GM19438 (cell line): ENCODE measurements around the gene FGF2.
"Not testable (repeated sequence)": the region's sequence is repeated elsewhere in the genome, so short reads cannot be mapped to it uniquely, and the experiment has no call there.

Experiments
- ATAC-seq: cut with Tn5 transposase; IDR thresholded peaks from one replicate; pipeline ENCODE4 v1.9.1; 2021; ENCODE audit warnings: low read depth; ENCODE audit not compliant: unreplicated experiment

Gene FGF2

DNA sequence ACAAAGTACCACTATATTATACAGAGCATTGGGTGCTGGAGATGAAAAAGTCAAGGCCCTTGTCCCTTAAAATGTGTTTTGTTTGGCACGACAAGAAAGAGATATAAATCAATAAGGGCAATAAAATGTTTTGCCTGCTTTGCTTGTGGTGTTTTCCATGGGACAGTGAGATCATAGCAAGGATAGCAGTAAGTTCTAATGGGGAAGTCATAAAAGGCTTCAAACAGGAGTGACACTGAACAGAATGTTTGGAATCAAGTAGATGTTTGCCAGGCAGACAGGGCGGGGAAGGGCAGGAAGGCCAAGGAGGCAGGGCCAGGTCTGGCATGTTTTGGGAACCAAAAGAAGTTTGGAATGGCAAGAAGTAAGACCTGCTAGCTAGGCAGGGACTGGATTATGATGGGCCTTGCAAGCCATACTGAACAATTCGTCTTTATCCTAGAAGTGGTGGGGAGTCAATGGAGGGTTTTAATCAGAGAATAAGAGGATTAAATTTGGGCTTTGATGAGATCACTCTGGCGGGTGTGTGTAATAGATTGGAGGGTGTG is 16.4 kb downstream of the FGF2 start:
- no peak for ATAC-seq

DNA sequence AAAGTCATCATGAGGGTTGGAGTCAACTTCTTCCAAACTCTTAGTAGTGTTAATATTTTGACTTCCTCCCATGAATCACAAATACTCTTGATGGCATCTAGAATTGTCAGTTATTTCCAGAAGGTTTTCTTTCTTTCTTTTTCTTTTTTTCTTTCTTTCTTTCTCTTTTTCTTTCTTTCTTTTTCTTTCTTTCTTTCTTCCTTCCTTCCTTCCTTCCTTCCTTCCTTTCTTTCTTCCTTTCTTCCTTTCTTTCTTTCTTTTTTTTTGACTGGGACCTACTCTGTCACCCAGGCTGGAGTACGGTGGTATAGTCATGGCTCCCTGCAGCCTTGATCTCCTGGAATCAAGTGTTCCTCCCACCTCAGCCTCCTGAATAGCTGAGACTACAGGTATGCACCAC is 17.8 kb downstream of the FGF2 start:
- ATAC-seq: not testable (repeated sequence)

DNA sequence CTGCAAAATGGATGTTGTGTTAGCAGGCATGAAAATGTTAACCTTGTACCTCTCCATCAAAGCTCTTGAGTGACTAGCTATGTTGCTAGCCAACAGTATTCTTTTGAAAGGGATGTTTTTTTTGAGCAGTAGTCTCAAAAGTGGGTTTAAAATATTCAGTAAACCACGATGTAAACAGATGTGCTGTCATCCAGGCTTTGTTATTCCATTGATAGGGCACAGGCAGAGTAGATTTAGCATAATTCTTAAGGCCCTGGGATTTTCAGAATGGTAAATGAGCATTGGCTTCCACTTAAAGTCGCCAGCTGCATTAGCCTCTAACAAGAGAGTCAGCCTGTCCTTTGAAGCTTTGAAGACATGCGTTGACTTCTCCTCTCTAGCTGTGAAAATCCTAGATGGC is 18.4 kb downstream of the FGF2 start:
- no peak for ATAC-seq

DNA sequence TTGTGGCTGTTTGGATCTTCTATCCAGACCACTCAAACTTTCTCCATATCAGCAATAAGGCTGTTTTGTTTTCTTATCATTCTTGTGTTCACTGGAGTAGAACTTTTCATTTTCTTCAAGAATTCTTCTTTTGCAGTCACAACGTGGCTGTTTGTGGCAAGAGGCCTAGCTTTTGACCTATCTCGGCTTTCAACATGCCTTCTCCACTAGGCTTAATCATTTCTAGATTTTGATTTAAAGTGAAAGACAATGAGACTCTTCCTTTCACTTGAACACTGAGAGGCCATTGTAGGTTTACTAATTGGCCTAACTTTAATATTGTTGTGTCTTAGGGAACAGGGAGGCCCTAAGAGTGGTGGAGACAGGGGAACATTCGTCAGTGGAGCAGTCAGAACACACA is 19.1 kb downstream of the FGF2 start:
- peak; percentile 72 for ATAC-seq

DNA sequence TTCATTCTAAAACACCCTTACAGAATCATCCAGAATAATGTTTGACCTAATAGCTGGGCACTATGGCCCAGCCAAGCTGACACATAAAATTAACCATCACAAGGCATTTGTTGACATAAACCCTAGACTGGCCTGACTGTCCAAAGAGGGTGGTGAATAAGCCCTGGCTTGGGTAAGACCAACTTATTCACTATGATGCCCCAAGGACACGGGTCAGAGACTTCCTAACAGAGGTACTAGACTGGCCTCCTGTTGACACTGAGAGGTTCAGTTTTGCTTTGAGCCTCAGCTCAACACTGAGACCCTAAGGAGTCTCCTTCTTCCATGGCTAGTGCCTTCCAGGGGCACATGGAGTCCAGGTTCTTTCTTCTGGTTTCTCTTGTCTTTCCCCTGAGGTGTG is 21.3 kb downstream of the FGF2 start:
- no peak for ATAC-seq

DNA sequence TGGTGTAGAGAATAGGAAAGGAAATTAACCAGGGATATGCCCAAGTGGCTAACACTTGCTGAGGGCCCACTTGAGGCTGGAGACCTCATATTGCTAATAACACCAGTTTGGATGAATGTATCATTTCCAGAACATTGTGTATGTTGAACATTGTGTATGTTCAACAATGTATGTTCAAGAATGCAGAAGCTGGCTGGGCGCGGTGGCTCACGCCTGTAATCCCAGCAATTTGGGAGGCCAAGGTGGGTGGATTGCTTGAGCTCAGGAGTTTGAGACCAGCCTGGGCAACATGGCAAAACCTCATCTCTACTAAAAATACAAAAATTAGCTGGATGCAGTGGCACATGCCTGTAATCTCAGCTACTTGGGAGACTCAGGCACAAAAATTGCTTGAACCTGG is 23.2 kb downstream of the FGF2 start:
- not testable (repeated sequence) for ATAC-seq

DNA sequence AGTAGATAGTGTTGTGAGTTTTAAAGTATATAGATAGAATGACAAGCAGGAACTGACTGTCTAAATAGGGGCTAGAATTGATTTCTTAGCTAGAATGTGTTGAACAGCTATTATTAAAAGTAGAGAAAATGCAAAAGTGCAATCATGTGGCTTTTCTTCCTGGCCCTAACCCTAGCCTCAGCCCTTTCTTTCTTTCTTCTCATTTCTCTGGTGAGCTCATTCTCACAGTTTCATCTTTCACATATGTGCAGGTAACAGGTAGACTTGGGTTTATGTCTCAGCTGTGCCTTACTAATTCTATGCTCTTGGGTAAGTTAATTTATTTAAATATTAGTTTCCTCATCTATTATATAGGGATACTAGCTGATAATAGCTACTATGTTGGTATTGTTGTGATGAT is 24.9 kb downstream of the FGF2 start:
- no peak for ATAC-seq

DNA sequence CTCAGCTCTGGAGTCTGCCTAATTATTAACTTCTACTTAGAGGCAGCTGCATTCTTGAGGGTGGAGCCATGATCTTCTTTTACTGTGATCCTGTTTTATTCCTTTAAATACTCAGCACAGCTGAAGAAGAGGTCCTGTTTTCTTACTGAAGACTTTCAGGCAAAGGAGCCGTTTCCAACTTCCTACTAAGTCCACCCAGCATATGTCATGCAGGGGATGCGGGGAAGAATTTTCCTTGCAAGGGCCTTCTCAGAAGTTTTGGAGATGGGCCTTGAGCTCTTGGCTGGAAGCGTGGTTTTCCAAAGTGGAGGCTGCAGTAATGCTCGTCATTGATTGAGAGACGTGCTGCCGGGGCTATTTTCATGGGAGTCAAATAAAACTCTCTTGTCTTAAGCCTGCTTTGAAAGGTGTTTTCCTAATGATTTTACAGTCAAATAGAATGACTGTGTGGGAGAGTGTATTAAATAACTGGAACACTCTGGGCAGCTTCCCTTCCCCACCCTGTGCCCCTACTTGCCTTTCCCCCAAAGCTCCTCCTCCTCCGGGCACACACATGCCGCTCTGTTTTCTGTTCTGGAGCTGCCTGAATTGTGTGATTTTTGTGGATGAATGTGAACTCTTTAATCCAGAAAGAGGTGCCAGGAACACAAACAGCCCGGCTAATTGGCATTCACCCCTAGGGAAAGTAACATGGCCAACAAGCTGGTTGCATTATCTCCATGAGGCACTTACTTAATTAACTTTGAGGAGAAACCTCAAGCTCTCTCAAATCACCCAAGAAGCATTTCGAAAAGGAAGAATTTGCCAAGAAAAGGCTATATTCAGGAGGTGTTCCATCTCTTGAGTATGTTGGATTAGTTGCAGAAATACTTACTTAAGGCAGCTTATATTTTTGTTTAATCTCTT is 28.1 kb downstream of the FGF2 start:
- ATAC-seq: no peak

DNA sequence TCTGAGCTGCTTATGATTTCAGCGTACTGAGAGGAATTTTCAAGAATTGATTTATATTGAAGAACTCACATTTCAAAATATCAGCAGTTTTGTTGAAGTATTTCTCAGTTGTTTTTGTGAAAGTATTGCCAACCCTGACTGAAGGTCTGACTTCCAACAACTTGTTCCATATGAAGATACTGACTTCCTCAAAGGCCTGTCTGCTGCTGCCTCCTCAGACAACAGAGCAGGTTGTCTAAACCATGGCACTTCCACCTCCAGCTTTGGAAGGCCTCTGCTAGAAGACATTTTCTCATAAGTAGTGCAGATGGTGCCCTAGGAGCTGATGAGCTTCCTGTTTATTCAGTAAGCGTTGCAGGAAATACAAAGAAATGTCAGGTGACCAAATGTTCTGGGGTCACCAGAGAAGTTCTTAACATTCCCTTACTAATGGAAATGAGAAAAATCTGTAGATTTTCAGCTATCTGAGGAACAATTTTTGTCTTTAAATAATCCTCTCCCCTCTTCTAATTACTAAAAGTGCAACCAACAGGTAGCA is 28.8 kb downstream of the FGF2 start:
- no peak for ATAC-seq

DNA sequence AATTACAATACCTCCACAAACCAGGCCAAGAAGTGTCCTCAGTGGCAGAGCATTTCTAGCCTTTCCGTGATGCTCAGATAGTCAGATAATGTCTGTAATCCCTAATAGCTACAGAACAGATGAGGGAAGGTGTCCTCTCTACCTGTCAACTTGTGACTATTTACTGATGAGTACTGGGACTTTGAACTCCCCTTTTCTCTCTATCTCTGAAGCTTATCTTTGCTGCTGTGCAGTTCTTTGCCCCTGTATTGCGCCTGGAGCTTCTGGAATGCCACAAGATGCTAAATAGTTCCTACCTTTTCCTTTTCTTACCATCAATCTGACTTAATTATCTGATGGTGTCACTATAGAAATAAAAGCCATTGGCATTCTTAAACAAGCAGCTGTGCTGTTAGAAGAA is 30.5 kb downstream of the FGF2 start:
- ATAC-seq: no peak

DNA sequence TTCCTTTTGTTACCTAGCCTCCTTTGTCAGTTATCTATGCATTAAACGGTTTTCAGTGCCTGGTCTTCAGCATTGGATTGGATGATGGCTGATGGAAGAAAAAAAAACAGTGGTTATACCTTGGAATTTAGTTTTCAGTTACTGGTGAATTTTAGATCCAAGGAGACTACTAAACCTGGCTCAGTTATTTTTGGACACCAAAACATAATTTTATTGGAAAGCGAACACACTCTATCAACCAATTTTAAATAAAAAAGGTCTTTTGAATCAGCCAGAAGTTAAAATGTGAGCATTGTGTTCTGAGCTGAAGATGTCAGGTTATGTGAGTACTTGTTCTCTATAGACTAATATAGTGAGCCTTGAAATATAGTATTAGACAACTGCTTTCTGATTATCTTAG is 32.1 kb downstream of the FGF2 start:
- no peak for ATAC-seq

DNA sequence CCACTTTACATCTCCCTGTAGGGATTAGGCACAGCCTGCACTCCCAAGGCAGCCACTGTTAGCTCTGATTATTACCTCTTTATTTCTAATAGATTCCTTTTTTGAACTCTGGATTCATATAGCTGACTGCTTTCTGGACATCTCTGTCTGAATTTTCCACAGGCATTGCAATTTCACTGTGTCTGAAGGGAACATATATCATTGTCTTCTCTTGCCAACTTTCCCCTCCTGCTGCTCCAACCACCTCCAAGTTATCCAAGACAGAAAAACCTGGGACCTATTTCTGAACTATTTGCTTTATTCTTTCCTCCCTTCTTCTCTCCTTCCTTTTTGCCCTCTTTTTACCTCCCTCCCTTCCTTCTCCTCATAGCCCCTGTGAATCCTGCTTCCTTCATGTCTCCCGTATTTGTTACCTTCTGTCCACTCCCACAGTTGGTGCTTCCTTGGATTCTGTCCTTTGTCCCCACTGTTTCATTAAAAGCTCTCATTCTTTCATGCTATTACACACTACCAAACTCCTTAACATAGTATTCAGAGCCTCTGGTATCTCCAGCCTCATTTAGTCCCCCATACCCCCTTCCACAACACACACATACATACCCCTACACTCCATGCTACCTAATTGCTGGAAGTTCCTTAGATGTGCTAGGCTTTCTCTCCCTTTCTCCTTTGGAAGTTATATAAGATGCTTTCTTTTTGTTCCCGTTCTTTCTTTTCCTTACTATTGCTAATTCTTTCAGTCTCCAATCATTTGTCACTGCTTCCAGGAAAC is 34.7 kb downstream of the FGF2 start:
- no peak for ATAC-seq

DNA sequence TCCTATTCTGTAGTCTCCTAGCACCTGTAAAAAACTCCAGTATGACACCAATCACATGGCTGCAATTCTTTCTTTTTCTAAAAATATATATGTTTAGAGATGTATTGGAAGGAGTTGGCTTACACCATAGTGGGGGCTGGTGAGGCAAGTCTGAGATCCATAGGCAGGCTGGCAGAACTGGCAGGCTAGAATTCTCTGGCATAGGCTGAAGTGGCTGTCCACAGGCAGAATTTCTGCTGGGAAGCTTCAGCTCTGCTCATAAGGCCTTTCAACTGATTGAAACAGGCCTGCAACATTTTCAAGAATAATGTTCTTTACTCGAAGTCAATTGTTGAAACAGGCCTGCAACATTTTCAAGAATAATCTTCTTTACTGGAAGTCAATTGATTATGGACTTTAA is 37.0 kb downstream of the FGF2 start:
- no peak for ATAC-seq

DNA sequence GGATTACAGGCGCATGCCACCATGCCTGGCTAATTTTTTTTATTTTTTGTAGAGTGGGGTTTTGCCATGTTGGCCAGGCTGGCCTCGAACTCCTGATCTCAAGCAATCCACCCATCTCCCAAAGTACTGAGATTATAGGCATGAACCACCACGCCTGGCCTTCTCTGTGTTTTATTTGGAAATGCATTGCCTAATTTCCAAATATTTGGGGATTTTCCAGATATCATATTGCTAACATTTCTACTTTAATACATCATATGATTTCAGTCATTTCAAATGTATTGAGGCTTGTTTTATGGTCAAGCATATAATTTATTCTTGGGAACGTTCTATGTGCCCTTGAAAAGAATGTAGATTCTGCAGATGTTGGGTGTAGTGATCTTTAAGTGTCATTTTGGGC is 38.8 kb downstream of the FGF2 start:
- ATAC-seq: no peak

DNA sequence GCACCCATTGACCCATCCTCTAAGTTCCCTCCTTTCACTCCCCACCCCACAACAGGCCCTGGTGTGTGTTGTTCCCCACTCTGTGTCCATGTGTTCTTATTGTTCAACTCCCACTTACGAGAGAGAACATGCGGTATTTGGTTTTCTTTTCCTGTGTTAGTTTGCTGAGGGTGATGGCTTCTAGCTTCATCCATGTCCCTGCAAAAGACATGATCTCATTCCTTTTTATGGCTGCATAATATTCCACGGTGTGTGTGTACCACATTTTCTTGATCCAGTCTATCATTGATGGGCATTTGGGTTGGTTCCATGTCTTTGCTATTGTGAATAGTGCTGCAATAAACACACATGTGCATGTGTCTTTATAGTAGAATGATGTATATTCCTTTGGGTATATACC is 41.6 kb downstream of the FGF2 start:
- ATAC-seq: not testable (repeated sequence)

DNA sequence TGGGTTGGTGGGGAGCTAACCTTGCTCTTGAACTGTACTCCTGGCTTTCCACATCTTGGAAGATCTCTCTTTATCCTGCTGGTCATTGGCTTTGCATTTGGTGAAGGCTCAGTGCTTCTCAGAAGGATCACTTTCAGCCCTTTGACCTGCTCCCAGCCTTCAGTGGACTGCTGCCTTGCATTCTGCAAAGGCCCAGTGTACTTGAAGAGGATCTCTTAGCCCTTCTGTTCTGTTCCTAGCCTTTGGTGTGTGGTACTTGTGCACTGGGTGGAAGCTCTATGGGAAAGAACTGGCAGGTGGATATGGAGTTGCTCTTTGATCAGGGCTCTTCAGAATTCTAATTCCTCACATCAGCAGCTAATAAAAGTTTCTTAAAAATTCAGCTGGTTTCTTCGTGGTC is 46.5 kb downstream of the FGF2 start:
- ATAC-seq: no peak

DNA sequence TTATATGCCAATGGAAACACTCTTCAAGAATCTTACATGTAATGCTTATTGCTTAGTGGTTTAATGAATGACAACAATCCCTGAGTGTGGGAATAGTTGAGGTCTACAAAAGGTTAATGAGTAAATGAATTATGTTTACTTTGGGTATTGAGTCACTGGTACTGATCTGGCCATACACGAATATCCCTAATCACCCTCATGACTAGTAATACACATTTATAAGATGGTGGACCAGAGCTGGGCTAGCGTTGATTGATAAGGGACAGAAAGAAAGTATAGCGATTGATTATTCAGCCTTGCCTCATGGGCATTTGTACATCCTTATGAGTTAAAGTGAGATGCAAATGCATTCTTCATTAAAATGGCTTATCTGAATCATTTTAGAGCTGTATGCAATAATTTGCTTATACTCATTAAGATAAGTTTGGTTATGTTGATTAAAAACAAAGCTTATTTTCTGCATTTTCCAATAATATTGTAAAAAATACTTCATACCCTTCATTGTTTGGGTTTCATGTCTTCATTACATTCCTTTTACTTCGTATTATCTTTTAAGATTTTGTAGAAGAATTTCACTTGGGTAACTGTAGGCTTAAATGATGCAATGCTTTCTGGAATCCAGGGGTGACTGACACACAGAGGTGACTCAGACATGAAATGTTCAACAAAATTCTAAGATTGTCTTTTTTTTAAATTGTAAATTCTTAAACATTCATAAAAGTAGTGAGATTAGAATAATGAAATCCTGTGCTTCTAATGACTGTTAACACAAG is 47.4 kb downstream of the FGF2 start:
- ATAC-seq: no peak

DNA sequence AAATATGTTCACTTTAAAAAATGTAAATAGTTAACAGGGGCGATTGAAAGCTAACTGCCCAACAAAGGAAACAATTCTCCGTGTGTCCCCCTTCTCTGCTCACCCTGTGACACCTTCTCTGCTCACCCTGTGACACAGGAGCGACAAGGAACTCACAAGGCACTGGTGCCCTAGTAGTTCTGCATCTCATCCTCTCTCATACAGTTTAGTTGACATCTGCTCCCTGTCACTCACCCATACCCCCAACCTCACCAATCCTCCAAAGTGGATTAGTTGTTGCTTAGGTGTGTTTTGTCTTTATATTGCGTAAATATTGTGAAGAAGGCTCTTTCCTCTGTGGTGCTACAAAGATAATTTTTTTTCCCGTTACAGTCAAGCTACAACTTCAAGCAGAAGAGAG is 49.3 kb downstream of the FGF2 start:
- ATAC-seq: no peak

DNA sequence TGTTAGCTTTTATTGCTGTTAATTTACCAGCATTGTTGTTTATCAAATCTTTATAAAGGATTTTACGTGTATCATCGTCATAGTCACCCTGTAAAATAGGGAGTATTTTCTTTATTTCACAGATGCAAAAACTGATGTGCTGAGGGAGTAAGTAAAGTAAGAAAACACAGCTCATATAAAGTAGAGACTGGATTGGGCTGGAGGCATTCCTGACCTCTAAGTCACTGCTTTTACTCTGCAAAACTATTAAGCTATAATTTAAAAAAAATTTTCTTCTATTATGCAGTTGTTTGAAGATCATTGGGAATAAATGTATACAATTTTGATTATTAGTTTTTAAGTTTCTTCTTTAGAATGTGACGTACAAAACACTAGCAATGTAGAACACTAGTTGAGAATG is 49.8 kb downstream of the FGF2 start:
- ATAC-seq: no peak

DNA sequence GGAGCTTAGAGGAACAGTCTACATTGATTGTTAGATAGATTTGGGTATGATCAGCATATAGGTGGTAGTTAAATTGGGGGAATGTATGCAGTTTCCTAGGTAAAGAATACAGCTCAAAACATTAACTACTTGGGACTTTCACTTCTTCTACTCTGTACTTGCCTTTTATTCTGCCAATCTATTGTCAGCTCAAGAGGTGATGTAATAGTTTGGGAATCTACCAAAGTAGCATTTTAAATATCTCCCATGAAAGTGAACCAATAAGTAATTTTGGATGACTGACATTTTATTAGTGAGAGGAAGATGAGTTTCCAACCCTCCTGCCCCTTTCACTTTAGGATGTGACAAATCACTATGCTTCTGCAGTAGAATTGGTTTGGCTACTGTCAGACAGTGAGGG is 52.4 kb downstream of the FGF2 start:
- ATAC-seq: no peak
